K562 (cell line): ENCODE results near the gene FOSL1. TPM values are rescaled to one million over a fixed set of nuclear protein-coding genes. Genes with fewer than 3 reads are reported as not detected.

Experiments
- ATAC-seq: fragments of 200-7000 bp; cut with Tn5 transposase; 3 replicates; pipeline ENCODE4 v1.9.1; 2020; ENCODE audit warnings: moderate library complexity
- BruUV-seq: library from RNA; stranded (reverse); fragments of 400-500 nt; replicated peaks from 2 replicates; lab custom pipeline; 2021; lab: Mats Ljungman, UMichigan
- CTCF ChIA-PET: fragments of 300-600 bp; formaldehyde crosslinking; extraction: SDS; loops from one replicate; lab custom pipeline; 2021; ENCODE audit warnings: low intra/inter-chr PET ratio; lab: Yijun Ruan, JAX
- POLR2A ChIA-PET: fragments of 300-600, 350-650 bp; sonication (Branson Sonifier 250); formaldehyde crosslinking; extraction: SDS; loops from one replicate; lab custom pipeline; 2021; ENCODE audit warnings: antibody characterized with exemption, inconsistent platforms; lab: Yijun Ruan, JAX
- DNase-seq, 4 experiments: peaks; one replicate each; pipeline versions ENCODE4 v3.0.0 to v3.0.0-alpha.2; 2011 to 2018; ENCODE audit warnings: low spot score in 3 of 4, mixed read lengths in 3 of 4; ENCODE audit errors: extremely low read depth in 1 of 4
- FAIRE-seq: peaks from 2 replicates; lab custom pipeline; 2011; peaks lifted over from hg19 to GRCh38; lab: Jason Lieb, UNC
- H2AFZ ChIP-seq: 2 replicates; pipeline ENCODE4 v1.6.0; 2011; ENCODE audit warnings: low read depth, low read length, control low read depth, inconsistent platforms
- H3K27ac ChIP-seq: fragments of 200-600 bp; 3 replicates; pipeline ENCODE4 v1.8.0; 2011; ENCODE audit warnings: low read depth, mild to moderate bottlenecking, control low read depth, inconsistent platforms, low read length, moderate library complexity, mixed read lengths; ENCODE audit errors: extremely low read depth
- H3K27me3 ChIP-seq, 2 experiments: fragments of 300-600 bp in 1 of 2; 2 replicates in 1 of 2; 3 replicates in 1 of 2; pipeline versions ENCODE4 v1.6.0 to v1.8.0; 2011; ENCODE audit warnings: inconsistent platforms in 2 of 2, low read length in 2 of 2, mild to moderate bottlenecking in 1 of 2, mixed read lengths in 1 of 2, moderate library complexity in 1 of 2; ENCODE audit not compliant: control insufficient read depth in 2 of 2, insufficient read depth in 2 of 2
- H3K36me3 ChIP-seq: fragments of 300-600 bp; 3 replicates; pipeline ENCODE4 v1.8.0; 2011; ENCODE audit warnings: mild to moderate bottlenecking, low read length, inconsistent platforms; ENCODE audit not compliant: control insufficient read depth, insufficient read depth
- H3K4me1 ChIP-seq, 2 experiments: fragments of 200-600 bp in 1 of 2; replicated peaks in 1 of 2; 2 replicates in 1 of 2; 3 replicates in 1 of 2; pipeline versions ENCODE4 v1.5.1 to v1.8.0; 2011; ENCODE audit warnings: inconsistent platforms in 2 of 2, low read length in 2 of 2, mild to moderate bottlenecking in 1 of 2, mixed read lengths in 1 of 2, moderate library complexity in 1 of 2; ENCODE audit not compliant: control insufficient read depth in 2 of 2, insufficient read depth in 2 of 2
- H3K4me2 ChIP-seq: 2 replicates; pipeline ENCODE4 v1.6.1; 2011; ENCODE audit warnings: low read length, control low read depth, inconsistent platforms, mixed read lengths; ENCODE audit not compliant: insufficient read depth
- H3K4me3 ChIP-seq: fragments of 200-600 bp; sonication (generic), shearing (Covaris generic); 2 replicates; pipeline ENCODE4 v1.5.1; 2016; ENCODE audit warnings: control low read depth, inconsistent platforms
- H3K79me2 ChIP-seq: fragments of 200-600 bp; 3 replicates; pipeline ENCODE4 v1.8.0; 2011; ENCODE audit warnings: low read length, inconsistent platforms; ENCODE audit not compliant: control insufficient read depth, insufficient read depth
- H3K9ac ChIP-seq, 2 experiments: 2 replicates each; pipeline versions ENCODE4 v1.6.0 to v1.6.1; 2011; ENCODE audit warnings: low read depth in 2 of 2, low read length in 2 of 2, control low read depth in 1 of 2, inconsistent platforms in 1 of 2, mild to moderate bottlenecking in 1 of 2, mixed read lengths in 1 of 2; ENCODE audit not compliant: insufficient read depth in 1 of 2
- H3K9me1 ChIP-seq: one replicate; pipeline ENCODE4 v1.6.0; 2011; ENCODE audit warnings: inconsistent platforms, mild to moderate bottlenecking, low read length, moderate library complexity; ENCODE audit not compliant: control insufficient read depth, insufficient read depth
- H3K9me3 ChIP-seq: replicated peaks from 2 replicates; pipeline ENCODE4 v1.5.1; 2011; ENCODE audit warnings: low read depth, low read length, inconsistent platforms; ENCODE audit not compliant: control insufficient read depth, insufficient read depth
- H4K20me1 ChIP-seq: replicated peaks from 2 replicates; pipeline ENCODE4 v1.6.1; 2011; ENCODE audit warnings: low read length, inconsistent platforms, mixed read lengths; ENCODE audit not compliant: control insufficient read depth, insufficient read depth
- CCNT2 ChIP-seq: IDR thresholded peaks from 2 replicates; pipeline ENCODE4 v1.6.1; 2011; ENCODE audit warnings: borderline replicate concordance, low read depth, mild to moderate bottlenecking, moderate library complexity, mixed read lengths, low read length; ENCODE audit not compliant: insufficient read length; ENCODE audit errors: extremely low read depth
- CXXC5 ChIP-seq: fragments of 250-450 bp; sonication (Bioruptor Pico); IDR thresholded peaks from 2 replicates; pipeline ENCODE4 v1.8.0; 2022; ENCODE audit warnings: inconsistent platforms, mild to moderate bottlenecking, moderate library complexity
- MECOM ChIP-seq: fragments of 250-450 bp; sonication (Bioruptor Pico); IDR thresholded peaks from 2 replicates; pipeline ENCODE4 v1.8.0; 2022; ENCODE audit warnings: inconsistent platforms
- TFE3 ChIP-seq: fragments of 450-650 bp; formaldehyde crosslinking; IDR thresholded peaks from 2 replicates; pipeline ENCODE4 v1.4.0; 2020; ENCODE audit warnings: mild to moderate bottlenecking, mixed read lengths
- ZNF140 ChIP-seq: fragments of 250-450 bp; sonication (Bioruptor Pico); IDR thresholded peaks from 2 replicates; pipeline ENCODE4 v1.8.0; 2021; ENCODE audit warnings: moderate library complexity, mild to moderate bottlenecking, inconsistent platforms
- WGBS: fragments of 100-300 bp; shearing (Covaris generic); methylation state at CpG from one replicate; pipeline ENCODE4 v1.1.6; 2016; ENCODE audit warnings: low coverage, mixed read lengths; ENCODE audit not compliant: insufficient coverage; ENCODE audit errors: missing lambda C conversion rate; 5-methylcytosine and 5-hydroxymethylcytosine counted together
- in situ Hi-C: fragments of 300-500 bp; cut with MboI; formaldehyde crosslinking; loops from 4 replicates; pipeline ENCODE4 v1.15.0; 2018; ENCODE audit warnings: inconsistent platforms, mixed read lengths
- intact Hi-C: fragments of 100-400 bp; cut with micrococcal nuclease; formaldehyde crosslinking; loops from 2 replicates; pipeline ENCODE4 v1.14.2; 2022
- polyA plus RNA-seq, 8 experiments: library from polyadenylated mRNA; depleted of rRNA in 4 of 8; stranded (reverse) in 5 of 8; unstranded in 3 of 8; fragments of >200 nt; fragmentation: Nextera tagmentation in 2 of 8; fragmentation: Illumina TruSeq in 1 of 8; extraction: Ambion mirVana in 2 of 8; extraction: Trizol in 1 of 8; gene quantifications; 2 replicates each; pipeline versions ENCODE4 v1.2.1 to v1.2.3, GENCODE V29; 2011 to 2014; ENCODE audit warnings: inconsistent platforms in 1 of 8, missing spikeins in 1 of 8
- total RNA-seq, 7 experiments: library from RNA; depleted of rRNA in 6 of 7; stranded (reverse); fragments of >200 nt in 6 of 7; fragmentation: Illumina TruSeq in 2 of 7; extraction: Trizol in 2 of 7; gene quantifications; 2 replicates each; pipeline versions ENCODE4 v1.2.1 to v1.2.3, GENCODE V29; 2011 to 2021; ENCODE audit warnings: low replicate concordance in 1 of 7
- TF ChIP-seq, protein P1 (sequence below): fragments of 450-650 bp; IDR thresholded peaks from 2 replicates; pipeline ENCODE4 v1.6.1; 2017; ENCODE audit warnings: antibody characterized with exemption
- TF ChIP-seq, protein P2 (sequence below): fragments of 150-350 bp; conservative IDR thresholded peaks from 2 replicates; pipeline ENCODE4 v1.6.1; 2014; ENCODE audit warnings: low read length

Gene FOSL1
- total and polyA plus RNA-seq, 9 of the 15 experiments (the other 6 are each of a cell fraction or from before 2014, with no cell fraction given), result 3.5 to 39.6 (median 10.0) TPM

- intact Hi-C loops (loop anchor here (2.0 kb wide), 1 partner anchor 23 kb away; the partner anchor contains the start of gene FIBP), in situ Hi-C loops (no loop called here)
- Histone ChIP-seq H3K79me2 (0 out of 3 replicates have a peak, but pooled peaks cover 2% of the 10 kb centered on the region), H3K4me3 (no peak overlapping the region), H3K9ac (peak overlapping the region; percentile 61 to 78), H3K4me2 (0 out of 2 replicates have a peak overlapping the region, but pooled peaks have one; percentile 9), H3K4me1 (peaks cover 41 to 42% of the 10 kb centered on the region in 2 experiments), H3K36me3 (peaks cover 2% of the 10 kb centered on the region; the same call in 1 of the 3 replicates), H4K20me1 (no peaks in the 10 kb centered on the region), H3K27ac (peak overlapping the region; percentile 54; the same call in 2 of the 3 replicates), H3K9me3 (no peaks in the 10 kb centered on the region), H2AFZ (peak overlapping the region; percentile 83), H3K9me1 (no peaks in the 10 kb centered on the region), H3K27me3 (no peaks in the 10 kb centered on the region)
- CTCF ChIA-PET, result interaction anchor here (0.8 to 1.2 kb wide), 3 partner anchors 23 to 28 kb away, joined by 3 to 5 read pairs (median 3); no protein-coding TSS in a partner anchor
- WGBS, result 15% methylated on average over 13 of the region's 14 CpGs
- POLR2A ChIA-PET, result interaction anchor here (0.6 to 6.0 kb wide), 9 partner anchors 9 to 339 kb away, joined by 3 to 73 read pairs (median 3); partner anchors contain the start of genes CCDC85B, FOSL1 and MUS81
- peak; percentile 63 for ATAC-seq
- peak; percentile 33 to 77 (median 48) for DNase-seq
- no TSS peak for BruUV-seq
- FAIRE-seq, result no peak
- TF ChIP-seq MECOM (CRISPR knock-in tag) (no peak; the same call in 1 of the 2 replicates), TFE3 (CRISPR knock-in tag) (no peak), CCNT2 (no peak), ZNF140 (no peak), CXXC5 (no peak; the same call in 1 of the 2 replicates)
- TF ChIP-seq, protein P1, sequence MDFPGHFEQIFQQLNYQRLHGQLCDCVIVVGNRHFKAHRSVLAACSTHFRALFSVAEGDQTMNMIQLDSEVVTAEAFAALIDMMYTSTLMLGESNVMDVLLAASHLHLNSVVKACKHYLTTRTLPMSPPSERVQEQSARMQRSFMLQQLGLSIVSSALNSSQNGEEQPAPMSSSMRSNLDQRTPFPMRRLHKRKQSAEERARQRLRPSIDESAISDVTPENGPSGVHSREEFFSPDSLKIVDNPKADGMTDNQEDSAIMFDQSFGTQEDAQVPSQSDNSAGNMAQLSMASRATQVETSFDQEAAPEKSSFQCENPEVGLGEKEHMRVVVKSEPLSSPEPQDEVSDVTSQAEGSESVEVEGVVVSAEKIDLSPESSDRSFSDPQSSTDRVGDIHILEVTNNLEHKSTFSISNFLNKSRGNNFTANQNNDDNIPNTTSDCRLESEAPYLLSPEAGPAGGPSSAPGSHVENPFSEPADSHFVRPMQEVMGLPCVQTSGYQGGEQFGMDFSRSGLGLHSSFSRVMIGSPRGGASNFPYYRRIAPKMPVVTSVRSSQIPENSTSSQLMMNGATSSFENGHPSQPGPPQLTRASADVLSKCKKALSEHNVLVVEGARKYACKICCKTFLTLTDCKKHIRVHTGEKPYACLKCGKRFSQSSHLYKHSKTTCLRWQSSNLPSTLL, result no peak
- TF ChIP-seq, protein P2, sequence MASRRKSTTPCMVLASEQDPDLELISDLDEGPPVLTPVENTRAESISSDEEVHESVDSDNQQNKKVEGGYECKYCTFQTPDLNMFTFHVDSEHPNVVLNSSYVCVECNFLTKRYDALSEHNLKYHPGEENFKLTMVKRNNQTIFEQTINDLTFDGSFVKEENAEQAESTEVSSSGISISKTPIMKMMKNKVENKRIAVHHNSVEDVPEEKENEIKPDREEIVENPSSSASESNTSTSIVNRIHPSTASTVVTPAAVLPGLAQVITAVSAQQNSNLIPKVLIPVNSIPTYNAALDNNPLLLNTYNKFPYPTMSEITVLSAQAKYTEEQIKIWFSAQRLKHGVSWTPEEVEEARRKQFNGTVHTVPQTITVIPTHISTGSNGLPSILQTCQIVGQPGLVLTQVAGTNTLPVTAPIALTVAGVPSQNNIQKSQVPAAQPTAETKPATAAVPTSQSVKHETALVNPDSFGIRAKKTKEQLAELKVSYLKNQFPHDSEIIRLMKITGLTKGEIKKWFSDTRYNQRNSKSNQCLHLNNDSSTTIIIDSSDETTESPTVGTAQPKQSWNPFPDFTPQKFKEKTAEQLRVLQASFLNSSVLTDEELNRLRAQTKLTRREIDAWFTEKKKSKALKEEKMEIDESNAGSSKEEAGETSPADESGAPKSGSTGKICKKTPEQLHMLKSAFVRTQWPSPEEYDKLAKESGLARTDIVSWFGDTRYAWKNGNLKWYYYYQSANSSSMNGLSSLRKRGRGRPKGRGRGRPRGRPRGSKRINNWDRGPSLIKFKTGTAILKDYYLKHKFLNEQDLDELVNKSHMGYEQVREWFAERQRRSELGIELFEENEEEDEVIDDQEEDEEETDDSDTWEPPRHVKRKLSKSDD, result no peak
Observed at GRCh38 chr11:65911682-65912568, 11.7 kb upstream of the FOSL1 start.
